H9 (cell line): ENCODE data around the gene ISYNA1. TPM values are rescaled to one million over a fixed set of nuclear protein-coding genes. Genes with fewer than 3 reads are reported as not detected.

Experiments
- DNase-seq: peaks from one replicate; pipeline ENCODE4 v3.0.0-alpha.2; 2017
- H2AFZ ChIP-seq: one replicate; pipeline ENCODE4 v1.6.1; 2013; ENCODE audit warnings: mild to moderate bottlenecking, low read length, control low read depth, moderate library complexity
- H2AK5ac ChIP-seq: 2 replicates; pipeline ENCODE4 v1.6.1; 2013; ENCODE audit warnings: low read length, control low read depth, mixed read lengths; ENCODE audit not compliant: insufficient read length
- H2BK120ac ChIP-seq: one replicate; pipeline ENCODE4 v1.6.1; 2013; ENCODE audit warnings: low read depth, mild to moderate bottlenecking, low read length, control low read depth, inconsistent platforms; ENCODE audit not compliant: poor library complexity, severe bottlenecking
- H2BK12ac ChIP-seq: 2 replicates; pipeline ENCODE4 v1.6.1; 2013; ENCODE audit warnings: low read length, control low read depth, mixed read lengths, low read depth; ENCODE audit not compliant: insufficient read length
- H2BK15ac ChIP-seq: 2 replicates; pipeline ENCODE4 v1.6.1; 2013; ENCODE audit warnings: low read depth, low read length, control low read depth
- H2BK20ac ChIP-seq: one replicate; pipeline ENCODE4 v1.6.1; 2013; ENCODE audit warnings: low read depth, mild to moderate bottlenecking, low read length, control low read depth, inconsistent platforms; ENCODE audit not compliant: poor library complexity, severe bottlenecking
- H2BK5ac ChIP-seq: 2 replicates; pipeline ENCODE4 v1.6.1; 2013; ENCODE audit warnings: low read length, control low read depth, mixed read lengths; ENCODE audit not compliant: insufficient read length
- H3K14ac ChIP-seq: 2 replicates; pipeline ENCODE4 v1.6.1; 2013; ENCODE audit warnings: low read length, control low read depth; ENCODE audit not compliant: insufficient read depth
- H3K18ac ChIP-seq: 2 replicates; pipeline ENCODE4 v1.6.1; 2013; ENCODE audit warnings: low read depth, mild to moderate bottlenecking, mixed read lengths, low read length, control low read depth; ENCODE audit not compliant: insufficient read length
- H3K23ac ChIP-seq: 2 replicates; pipeline ENCODE4 v1.6.1; 2013; ENCODE audit warnings: low read length, control low read depth, mixed read lengths, low read depth; ENCODE audit not compliant: insufficient read length
- H3K23me2 ChIP-seq: 2 replicates; pipeline ENCODE4 v1.6.1; 2013; ENCODE audit warnings: low read depth, mild to moderate bottlenecking, mixed read lengths, low read length, control low read depth; ENCODE audit not compliant: insufficient read length, poor library complexity, severe bottlenecking
- H3K27ac ChIP-seq: 2 replicates; pipeline ENCODE4 v1.5.1; 2013; ENCODE audit warnings: low read length, control low read depth, mixed read lengths, low read depth; ENCODE audit not compliant: insufficient read length
- H3K27me3 ChIP-seq: 2 replicates; pipeline ENCODE4 v1.6.1; 2013; ENCODE audit warnings: low read length, control low read depth, inconsistent platforms; ENCODE audit not compliant: insufficient read depth
- H3K4ac ChIP-seq: 2 replicates; pipeline ENCODE4 v1.6.1; 2013; ENCODE audit warnings: low read depth, mild to moderate bottlenecking, control low read depth, inconsistent platforms, low read length, moderate library complexity
- H3K4me1 ChIP-seq: 2 replicates; pipeline ENCODE4 v1.6.1; 2013; ENCODE audit warnings: low read length, control low read depth, inconsistent platforms; ENCODE audit not compliant: insufficient read depth
- H3K4me2 ChIP-seq: 2 replicates; pipeline ENCODE4 v1.6.1; 2013; ENCODE audit warnings: low read length, control low read depth, mixed read lengths; ENCODE audit not compliant: insufficient read length, insufficient read depth
- H3K56ac ChIP-seq: 2 replicates; pipeline ENCODE4 v1.6.1; 2013; ENCODE audit warnings: low read depth, mild to moderate bottlenecking, mixed read lengths, low read length, control low read depth; ENCODE audit not compliant: insufficient read length
- H3K79me1 ChIP-seq: 2 replicates; pipeline ENCODE4 v1.6.1; 2013; ENCODE audit warnings: low read depth, mild to moderate bottlenecking, moderate library complexity, low read length, control low read depth, inconsistent platforms; ENCODE audit not compliant: insufficient read depth, poor library complexity, severe bottlenecking
- H3K79me2 ChIP-seq: 2 replicates; pipeline ENCODE4 v1.6.1; 2013; ENCODE audit warnings: low read length, control low read depth, inconsistent platforms; ENCODE audit not compliant: insufficient read depth
- H3K9ac ChIP-seq: 2 replicates; pipeline ENCODE4 v1.6.1; 2013; ENCODE audit warnings: low read length, control low read depth, mixed read lengths; ENCODE audit not compliant: insufficient read length; ENCODE audit errors: extremely low read depth
- H3K9me3 ChIP-seq: one replicate; pipeline ENCODE4 v1.6.1; 2013; ENCODE audit warnings: low read depth, low read length, inconsistent platforms; ENCODE audit not compliant: control insufficient read depth
- H3T11ph ChIP-seq: one replicate; pipeline ENCODE4 v1.6.1; 2013; ENCODE audit warnings: mild to moderate bottlenecking, low read length, control low read depth, inconsistent platforms
- H4K20me1 ChIP-seq: one replicate; pipeline ENCODE4 v1.6.1; 2013; ENCODE audit not compliant: control insufficient read depth, insufficient read length, insufficient read depth
- H4K5ac ChIP-seq: 2 replicates; pipeline ENCODE4 v1.6.1; 2013; ENCODE audit warnings: low read depth, mild to moderate bottlenecking, mixed read lengths, low read length, control low read depth; ENCODE audit not compliant: insufficient read length
- H4K8ac ChIP-seq: replicated peaks from 2 replicates; pipeline ENCODE4 v1.6.1; 2013; ENCODE audit warnings: low read length, control low read depth, mixed read lengths, low read depth; ENCODE audit not compliant: insufficient read length
- H4K91ac ChIP-seq: 2 replicates; pipeline ENCODE4 v1.6.1; 2013; ENCODE audit warnings: low read depth, mild to moderate bottlenecking, moderate library complexity, mixed read lengths, low read length, control low read depth; ENCODE audit not compliant: insufficient read length
- H3K27ac Mint-ChIP-seq, 3 experiments: 2 replicates in 2 of 3; 3 replicates in 1 of 3; pipeline ENCODE4 v1.8.0; 2020 to 2021; ENCODE audit warnings: mixed read lengths in 3 of 3, mild to moderate bottlenecking in 1 of 3, moderate library complexity in 1 of 3
- H3K27me3 Mint-ChIP-seq: 2 replicates; pipeline ENCODE4 v1.8.0; 2021; ENCODE audit warnings: low read depth, mild to moderate bottlenecking, moderate library complexity, mixed read lengths
- H3K36me3 Mint-ChIP-seq, 3 experiments: 2 replicates in 2 of 3; 3 replicates in 1 of 3; pipeline ENCODE4 v1.8.0; 2020 to 2021; ENCODE audit warnings: low read depth in 3 of 3, mixed read lengths in 3 of 3; ENCODE audit not compliant: insufficient read depth in 1 of 3
- H3K4me1 Mint-ChIP-seq, 2 experiments: 2 replicates each; pipeline ENCODE4 v1.8.0; 2020; ENCODE audit warnings: mixed read lengths in 2 of 2
- H3K4me3 Mint-ChIP-seq, 2 experiments: 2 replicates in 1 of 2; 3 replicates in 1 of 2; pipeline ENCODE4 v1.8.0; 2020 to 2021; ENCODE audit warnings: mild to moderate bottlenecking in 2 of 2, mixed read lengths in 2 of 2, moderate library complexity in 1 of 2
- H3K9me3 Mint-ChIP-seq, 2 experiments: 2 replicates in 1 of 2; 3 replicates in 1 of 2; pipeline ENCODE4 v1.8.0; 2020; ENCODE audit warnings: mild to moderate bottlenecking in 2 of 2, mixed read lengths in 2 of 2, moderate library complexity in 1 of 2
- CTCF ChIP-seq: fragments of 200-600 bp; sonication (generic); conservative IDR thresholded peaks from 3 replicates; pipeline ENCODE4 v1.8.0; 2021; ENCODE audit warnings: antibody characterized with exemption, mild to moderate bottlenecking
- WGBS: extraction: QIAGEN DNeasy Blood & Tissue Kit; methylation state at CpG from one replicate; pipeline ENCODE4 v1.1.7; 2013; ENCODE audit warnings: missing lambda C conversion rate, low lambda C conversion rate, mixed read lengths; ENCODE audit not compliant: insufficient read length; ENCODE audit errors: extremely low coverage; 5-methylcytosine and 5-hydroxymethylcytosine counted together
- total RNA-seq: library from RNA; stranded (reverse); gene quantifications from 2 replicates; pipeline ENCODE4 v1.2.1, GENCODE V29; 2021

Gene ISYNA1
- total RNA-seq, 1 experiment from 2014 or later: 241 TPM

- no peaks in the 10 kb centered on the region for H3K27me3 ChIP-seq
- H3K9ac ChIP-seq: no peak overlapping the region
- H3T11ph ChIP-seq: no peak overlapping the region
- H2BK12ac ChIP-seq: no peak overlapping the region
- no peak overlapping the region for H4K91ac ChIP-seq
- no peak overlapping the region for H4K5ac ChIP-seq
- Mint-ChIP-seq H3K4me3 (no peak overlapping the region), H3K27ac (no peak overlapping the region), H3K9me3 (no peaks in the 10 kb centered on the region), H3K36me3 (peaks cover 0 to 11% (median 9%) of the 10 kb centered on the region in 3 experiments; a peak in 5 of 7 replicates), H3K27me3 (no peaks in the 10 kb centered on the region), H3K4me1 (peaks cover 5 to 9% of the 10 kb centered on the region in 2 experiments)
- no peak overlapping the region for H3K27ac ChIP-seq
- H2BK120ac ChIP-seq: no peak overlapping the region
- no peak overlapping the region for H3K4ac ChIP-seq
- H2BK5ac ChIP-seq: no peak overlapping the region
- WGBS: no CpG with 5 or more reads among the region's 28 CpGs
- no peak overlapping the region for H2AK5ac ChIP-seq
- TF ChIP-seq CTCF: peak; percentile 87
- H3K18ac ChIP-seq: no peak overlapping the region
- H4K20me1 ChIP-seq: no peaks in the 10 kb centered on the region
- H3K79me2 ChIP-seq: no peaks in the 10 kb centered on the region
- no peak overlapping the region for H2BK20ac ChIP-seq
- H3K9me3 ChIP-seq: no peaks in the 10 kb centered on the region
- H3K23me2 ChIP-seq: no peaks in the 10 kb centered on the region
- no peak overlapping the region for H3K14ac ChIP-seq
- H2AFZ ChIP-seq: no peak overlapping the region
- H3K4me1 ChIP-seq: no peaks in the 10 kb centered on the region
- H2BK15ac ChIP-seq: no peak overlapping the region
- DNase-seq: peak; percentile 85
- H3K79me1 ChIP-seq: no peaks in the 10 kb centered on the region
- no peak overlapping the region for H3K56ac ChIP-seq
- no peak overlapping the region for H3K4me2 ChIP-seq
- H3K23ac ChIP-seq: no peak overlapping the region
- no peak overlapping the region for H4K8ac ChIP-seq
These were observed 31.3 kb upstream of the ISYNA1 start for GRCh38 chr19:18469069-18469846.
